SU-DHL-6 (cell line): ENCODE data around the gene NR2E1.

Experiments used
- EZH2phosphoT487 ChIP-seq: fragments of 200-600 bp; sonication (generic), shearing (Covaris generic); conservative IDR thresholded peaks from 2 replicates; pipeline ENCODE4 v1.6.1; 2018; ENCODE audit warnings: mild to moderate bottlenecking, antibody characterized with exemption, low read length, moderate library complexity, mixed read lengths
- TF ChIP-seq, protein P1 (sequence below): fragments of 200-600 bp; sonication (generic); IDR thresholded peaks from one replicate; pipeline ENCODE4 v1.5.1; 2017; ENCODE audit warnings: antibody characterized with exemption, mild to moderate bottlenecking, low read length, moderate library complexity; ENCODE audit not compliant: insufficient read depth, poor library complexity, severe bottlenecking

DNA sequence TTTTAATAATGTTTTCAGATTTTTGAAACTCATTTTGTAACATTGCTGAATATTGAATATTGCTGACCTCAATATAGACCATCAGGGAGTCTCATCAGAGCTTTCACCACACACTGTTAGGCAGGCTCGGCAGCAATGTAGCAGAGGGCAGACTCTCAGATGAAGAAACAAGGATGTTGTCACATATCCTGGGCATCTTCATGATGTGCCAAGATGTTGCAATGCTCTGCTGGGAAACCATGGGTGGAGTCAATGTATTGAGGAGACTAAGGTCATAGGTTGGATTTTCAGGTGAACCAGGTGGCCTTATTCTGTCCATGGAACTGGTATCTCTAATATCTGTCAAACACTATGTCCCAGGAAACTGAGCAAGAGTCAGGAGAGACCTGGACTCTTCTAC lies 27.3 kb downstream of the NR2E1 start:
- TF ChIP-seq, protein P1, sequence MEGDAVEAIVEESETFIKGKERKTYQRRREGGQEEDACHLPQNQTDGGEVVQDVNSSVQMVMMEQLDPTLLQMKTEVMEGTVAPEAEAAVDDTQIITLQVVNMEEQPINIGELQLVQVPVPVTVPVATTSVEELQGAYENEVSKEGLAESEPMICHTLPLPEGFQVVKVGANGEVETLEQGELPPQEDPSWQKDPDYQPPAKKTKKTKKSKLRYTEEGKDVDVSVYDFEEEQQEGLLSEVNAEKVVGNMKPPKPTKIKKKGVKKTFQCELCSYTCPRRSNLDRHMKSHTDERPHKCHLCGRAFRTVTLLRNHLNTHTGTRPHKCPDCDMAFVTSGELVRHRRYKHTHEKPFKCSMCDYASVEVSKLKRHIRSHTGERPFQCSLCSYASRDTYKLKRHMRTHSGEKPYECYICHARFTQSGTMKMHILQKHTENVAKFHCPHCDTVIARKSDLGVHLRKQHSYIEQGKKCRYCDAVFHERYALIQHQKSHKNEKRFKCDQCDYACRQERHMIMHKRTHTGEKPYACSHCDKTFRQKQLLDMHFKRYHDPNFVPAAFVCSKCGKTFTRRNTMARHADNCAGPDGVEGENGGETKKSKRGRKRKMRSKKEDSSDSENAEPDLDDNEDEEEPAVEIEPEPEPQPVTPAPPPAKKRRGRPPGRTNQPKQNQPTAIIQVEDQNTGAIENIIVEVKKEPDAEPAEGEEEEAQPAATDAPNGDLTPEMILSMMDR = no peak
- no peak for TF ChIP-seq EZH2phosphoT487
